HL-60 (cell line): ENCODE results near the gene TRIM50.

Source experiments
- CTCF ChIP-seq: IDR thresholded peaks from one replicate; pipeline ENCODE4 v1.5.1; 2011; ENCODE audit warnings: low read length, control low read depth, inconsistent platforms; ENCODE audit not compliant: insufficient read depth
- POLR2AphosphoS5 ChIP-seq: IDR thresholded peaks from 2 replicates; pipeline ENCODE4 v1.6.1; 2012; ENCODE audit warnings: low read depth
- TF ChIP-seq, protein P1 (sequence below): IDR thresholded peaks from 2 replicates; pipeline ENCODE4 v1.6.1; 2012; ENCODE audit warnings: low read depth; ENCODE audit not compliant: insufficient replicate concordance

DNA sequence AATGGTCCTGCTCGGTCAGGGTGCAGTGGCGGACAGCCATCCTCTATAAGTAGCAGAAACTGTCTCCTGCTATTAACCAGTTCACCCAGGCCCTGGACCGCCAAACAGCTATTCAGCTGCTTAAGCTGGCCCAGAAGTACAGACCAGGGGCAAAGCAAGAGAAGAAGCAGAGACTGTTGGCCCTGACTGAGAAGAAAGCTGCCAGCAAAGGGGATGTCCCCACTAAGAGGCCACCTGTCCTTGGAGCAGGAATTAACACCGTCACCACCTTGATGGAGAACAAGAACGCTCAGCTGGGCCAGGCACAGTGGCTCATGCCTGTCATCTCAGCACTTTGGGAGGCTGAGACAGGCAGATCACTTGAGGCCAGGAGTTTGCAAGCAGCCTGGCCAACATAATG is 13.6 kb downstream of the TRIM50 start:
- TF ChIP-seq CTCF (no peak), POLR2AphosphoS5 (no peak)
- TF ChIP-seq, protein P1, sequence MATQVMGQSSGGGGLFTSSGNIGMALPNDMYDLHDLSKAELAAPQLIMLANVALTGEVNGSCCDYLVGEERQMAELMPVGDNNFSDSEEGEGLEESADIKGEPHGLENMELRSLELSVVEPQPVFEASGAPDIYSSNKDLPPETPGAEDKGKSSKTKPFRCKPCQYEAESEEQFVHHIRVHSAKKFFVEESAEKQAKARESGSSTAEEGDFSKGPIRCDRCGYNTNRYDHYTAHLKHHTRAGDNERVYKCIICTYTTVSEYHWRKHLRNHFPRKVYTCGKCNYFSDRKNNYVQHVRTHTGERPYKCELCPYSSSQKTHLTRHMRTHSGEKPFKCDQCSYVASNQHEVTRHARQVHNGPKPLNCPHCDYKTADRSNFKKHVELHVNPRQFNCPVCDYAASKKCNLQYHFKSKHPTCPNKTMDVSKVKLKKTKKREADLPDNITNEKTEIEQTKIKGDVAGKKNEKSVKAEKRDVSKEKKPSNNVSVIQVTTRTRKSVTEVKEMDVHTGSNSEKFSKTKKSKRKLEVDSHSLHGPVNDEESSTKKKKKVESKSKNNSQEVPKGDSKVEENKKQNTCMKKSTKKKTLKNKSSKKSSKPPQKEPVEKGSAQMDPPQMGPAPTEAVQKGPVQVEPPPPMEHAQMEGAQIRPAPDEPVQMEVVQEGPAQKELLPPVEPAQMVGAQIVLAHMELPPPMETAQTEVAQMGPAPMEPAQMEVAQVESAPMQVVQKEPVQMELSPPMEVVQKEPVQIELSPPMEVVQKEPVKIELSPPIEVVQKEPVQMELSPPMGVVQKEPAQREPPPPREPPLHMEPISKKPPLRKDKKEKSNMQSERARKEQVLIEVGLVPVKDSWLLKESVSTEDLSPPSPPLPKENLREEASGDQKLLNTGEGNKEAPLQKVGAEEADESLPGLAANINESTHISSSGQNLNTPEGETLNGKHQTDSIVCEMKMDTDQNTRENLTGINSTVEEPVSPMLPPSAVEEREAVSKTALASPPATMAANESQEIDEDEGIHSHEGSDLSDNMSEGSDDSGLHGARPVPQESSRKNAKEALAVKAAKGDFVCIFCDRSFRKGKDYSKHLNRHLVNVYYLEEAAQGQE: no peak
